ENCODE results near the gene KIAA0586.

- TF ChIP-seq PATZ1 (CRISPR knock-in tag; IDR thresholded peaks at IDR 0.05; ENCODE audit: borderline replicate concordance) (no peak), ZNF8 (CRISPR knock-in tag; IDR thresholded peaks at IDR 0.05) (no peak)
These were observed 126.4 kb downstream of the KIAA0586 start for GRCh38 chr14:58553959-58554358.

Data from SK-N-SH treated with all-trans-retinoic acid at 6 μM for 48 hours (cell line).